H1 (cell line): ENCODE data around the gene HHAT. TPM values are rescaled to one million over a fixed set of nuclear protein-coding genes. Genes with fewer than 3 reads are reported as not detected.

ENCODE experiments used
- CTCF ChIA-PET: fragments of 300-600 bp; sonication (Branson Sonifier 250); formaldehyde crosslinking; loops from one replicate; lab custom pipeline; 2021; ENCODE audit not compliant: partially characterized antibody; lab: Charles Lee
- POLR2A ChIA-PET: fragments of 300-600 bp; sonication (Branson Sonifier 250); formaldehyde crosslinking; loops from one replicate; lab custom pipeline; 2021; ENCODE audit warnings: inconsistent platforms; ENCODE audit not compliant: partially characterized antibody; lab: Charles Lee
- DNase-seq, 2 experiments: peaks; one replicate each; pipeline versions ENCODE4 v3.0.0 to v3.0.0-alpha.2; 2010 to 2022; ENCODE audit warnings: low spot score in 2 of 2, low read depth in 1 of 2, mixed read lengths in 1 of 2
- FAIRE-seq: peaks from 2 replicates; lab custom pipeline; 2011; peaks lifted over from hg19 to GRCh38; lab: Jason Lieb, UNC
- H2AFZ ChIP-seq: 2 replicates; pipeline ENCODE4 v1.8.1; 2012; ENCODE audit warnings: low read length, inconsistent platforms
- H2AK5ac ChIP-seq: 2 replicates; pipeline ENCODE4 v1.6.1; 2013; ENCODE audit warnings: low read depth, low read length
- H2BK120ac ChIP-seq: replicated peaks from 2 replicates; pipeline ENCODE3; 2013; ENCODE audit warnings: low read depth, low read length, inconsistent platforms
- H2BK12ac ChIP-seq: 2 replicates; pipeline ENCODE4 v1.6.1; 2013; ENCODE audit warnings: low read depth, low read length
- H2BK15ac ChIP-seq: 2 replicates; pipeline ENCODE4 v1.6.1; 2013; ENCODE audit warnings: low read length
- H2BK20ac ChIP-seq: 2 replicates; pipeline ENCODE4 v1.6.1; 2013; ENCODE audit warnings: low read length
- H2BK5ac ChIP-seq: 2 replicates; pipeline ENCODE4 v1.6.1; 2013; ENCODE audit warnings: low read depth, low read length
- H3K14ac ChIP-seq: 2 replicates; pipeline ENCODE4 v1.6.1; 2013; ENCODE audit warnings: inconsistent platforms; ENCODE audit not compliant: insufficient read length
- H3K18ac ChIP-seq: 2 replicates; pipeline ENCODE4 v1.6.1; 2013; ENCODE audit warnings: low read length; ENCODE audit errors: extremely low read depth
- H3K23ac ChIP-seq: 2 replicates; pipeline ENCODE4 v1.6.1; 2013; ENCODE audit warnings: inconsistent platforms; ENCODE audit not compliant: insufficient read length
- H3K23me2 ChIP-seq: 2 replicates; pipeline ENCODE4 v1.6.1; 2013; ENCODE audit warnings: low read depth, low read length
- H3K27ac ChIP-seq: 2 replicates; pipeline ENCODE4 v1.6.1; 2011; ENCODE audit warnings: low read depth, low read length, inconsistent platforms
- H3K27me3 ChIP-seq, 4 experiments: replicated peaks in 1 of 4; 1 replicate in 1 of 4; 2 replicates in 3 of 4; pipeline versions ENCODE4 v1.6.1 to v1.8.1; 2011 to 2013; ENCODE audit warnings: low read length in 3 of 4, mild to moderate bottlenecking in 3 of 4, inconsistent platforms in 2 of 4, mixed read lengths in 2 of 4, moderate library complexity in 1 of 4; ENCODE audit not compliant: control insufficient read depth in 3 of 4, insufficient read depth in 3 of 4; ENCODE audit errors: extremely low read depth in 1 of 4
- H3K36me3 ChIP-seq, 4 experiments: 2 replicates each; pipeline versions ENCODE4 v1.6.1 to v1.8.1; 2011 to 2013; ENCODE audit warnings: mild to moderate bottlenecking in 4 of 4, low read length in 3 of 4, moderate library complexity in 2 of 4, control low read depth in 1 of 4, inconsistent platforms in 1 of 4; ENCODE audit not compliant: insufficient read depth in 4 of 4, control insufficient read depth in 2 of 4
- H3K4ac ChIP-seq: replicated peaks from 2 replicates; pipeline ENCODE3; 2013; ENCODE audit warnings: low read length, low read depth, mixed read lengths, inconsistent platforms; ENCODE audit not compliant: insufficient read length
- H3K4me1 ChIP-seq, 4 experiments: replicated peaks in 1 of 4; 1 replicate in 1 of 4; 2 replicates in 3 of 4; pipeline versions ENCODE4 v1.6.1 to v1.8.1; 2011 to 2013; ENCODE audit warnings: low read length in 3 of 4, inconsistent platforms in 2 of 4, mixed read lengths in 1 of 4; ENCODE audit not compliant: insufficient read depth in 4 of 4, control insufficient read depth in 3 of 4
- H3K4me2 ChIP-seq, 2 experiments: 2 replicates each; pipeline versions ENCODE4 v1.6.1 to v1.8.1; 2011 to 2013; ENCODE audit warnings: low read depth in 2 of 2, low read length in 2 of 2, control low read depth in 1 of 2, inconsistent platforms in 1 of 2, mild to moderate bottlenecking in 1 of 2; ENCODE audit not compliant: insufficient read depth in 1 of 2
- H3K4me3 ChIP-seq, 4 experiments: fragments of 200-600, 300-600 bp in 1 of 4; sonication (generic), shearing (Covaris generic), sonication (Bioruptor Twin) in 1 of 4; 2 replicates each; pipeline versions ENCODE4 v1.5.1 to v1.8.1; 2011 to 2016; ENCODE audit warnings: low read length in 4 of 4, low read depth in 3 of 4, control low read depth in 2 of 4, inconsistent platforms in 2 of 4, mild to moderate bottlenecking in 2 of 4, mixed read lengths in 1 of 4, moderate library complexity in 1 of 4; ENCODE audit not compliant: insufficient read depth in 2 of 4; ENCODE audit errors: extremely low read depth in 1 of 4
- H3K56ac ChIP-seq: replicated peaks from 2 replicates; pipeline ENCODE3; 2013; ENCODE audit warnings: low read depth, mild to moderate bottlenecking, mixed read lengths, low read length, inconsistent platforms; ENCODE audit not compliant: insufficient read length
- H3K79me1 ChIP-seq: 2 replicates; pipeline ENCODE4 v1.6.1; 2013; ENCODE audit warnings: low read depth, low read length, control low read depth
- H3K79me2 ChIP-seq, 2 experiments: 2 replicates each; pipeline versions ENCODE4 v1.6.1 to v1.8.1; 2012 to 2013; ENCODE audit warnings: low read length in 2 of 2, mild to moderate bottlenecking in 2 of 2, inconsistent platforms in 1 of 2; ENCODE audit not compliant: insufficient read depth in 2 of 2, control insufficient read depth in 1 of 2
- H3K9ac ChIP-seq, 4 experiments: replicated peaks in 1 of 4; 1 replicate in 1 of 4; 2 replicates in 3 of 4; pipeline versions ENCODE4 v1.6.1 to v1.8.1; 2011 to 2013; ENCODE audit warnings: low read depth in 3 of 4, low read length in 3 of 4, control low read depth in 2 of 4, mild to moderate bottlenecking in 2 of 4, moderate library complexity in 2 of 4, inconsistent platforms in 1 of 4; ENCODE audit errors: extremely low read depth in 1 of 4
- H3K9me3 ChIP-seq, 2 experiments: 2 replicates each; pipeline versions ENCODE4 v1.6.1 to v1.8.1; 2012 to 2013; ENCODE audit warnings: mild to moderate bottlenecking in 2 of 2, moderate library complexity in 2 of 2, control low read depth in 1 of 2, inconsistent platforms in 1 of 2, low read depth in 1 of 2, low read length in 1 of 2, mixed read lengths in 1 of 2; ENCODE audit not compliant: insufficient read depth in 2 of 2
- H4K20me1 ChIP-seq, 2 experiments: replicated peaks in 1 of 2; 2 replicates each; pipeline versions ENCODE3 to v1.8.1; 2011 to 2013; ENCODE audit warnings: inconsistent platforms in 2 of 2, low read length in 2 of 2, mild to moderate bottlenecking in 1 of 2; ENCODE audit not compliant: insufficient read depth in 2 of 2, control insufficient read depth in 1 of 2
- H4K5ac ChIP-seq: 2 replicates; pipeline ENCODE4 v1.6.1; 2013; ENCODE audit warnings: low read length, low read depth, mixed read lengths, inconsistent platforms; ENCODE audit not compliant: insufficient read length
- H4K8ac ChIP-seq: 2 replicates; pipeline ENCODE4 v1.8.0; 2013; ENCODE audit warnings: mild to moderate bottlenecking, moderate library complexity, low read length, inconsistent platforms; ENCODE audit not compliant: insufficient read depth; ENCODE audit errors: extremely low read depth
- H4K91ac ChIP-seq: replicated peaks from 2 replicates; pipeline ENCODE3; 2013; ENCODE audit warnings: low read length, mixed read lengths, inconsistent platforms; ENCODE audit not compliant: insufficient read length
- BCL11A ChIP-seq, 2 experiments: IDR thresholded peaks; one replicate each; pipeline ENCODE4 v1.6.1; 2011; ENCODE audit warnings: low read depth in 2 of 2, low read length in 2 of 2, mild to moderate bottlenecking in 2 of 2
- BRCA1 ChIP-seq: IDR thresholded peaks from 2 replicates; pipeline ENCODE4 v1.6.1; 2012; ENCODE audit warnings: low read depth, low read length, improper control_type of control experiment
- CBX5 ChIP-seq: fragments of 300-800, 300-1000 bp; sonication (generic); IDR thresholded peaks from 2 replicates; pipeline ENCODE4 v1.7.1; 2016; ENCODE audit warnings: antibody characterized with exemption, low read length, low read depth
- CHD1 ChIP-seq: IDR thresholded peaks from 2 replicates; pipeline ENCODE4 v1.6.1; 2012; ENCODE audit warnings: low read depth, low read length, improper control_type of control experiment
- E2F6 ChIP-seq: IDR thresholded peaks from 2 replicates; pipeline ENCODE4 v1.6.1; 2012; ENCODE audit warnings: inconsistent platforms
- EGR1 ChIP-seq: IDR thresholded peaks from 2 replicates; pipeline ENCODE4 v1.6.1; 2011; ENCODE audit warnings: low read depth, low read length, borderline replicate concordance
- KDM5A ChIP-seq: fragments of 200-600 bp; IDR thresholded peaks from 2 replicates; pipeline ENCODE4 v1.7.1; 2012; ENCODE audit warnings: mild to moderate bottlenecking, low read length, inconsistent platforms, mixed read lengths
- POLR2AphosphoS5 ChIP-seq: IDR thresholded peaks from 2 replicates; pipeline ENCODE4 v1.6.1; 2011; ENCODE audit warnings: low read depth, low read length
- SIN3A ChIP-seq, 2 experiments: IDR thresholded peaks in 1 of 2; conservative IDR thresholded peaks in 1 of 2; 2 replicates each; pipeline ENCODE4 v1.6.1; 2011 to 2012; ENCODE audit warnings: low read length in 2 of 2, improper control_type of control experiment in 1 of 2, low read depth in 1 of 2, mild to moderate bottlenecking in 1 of 2
- SIX5 ChIP-seq: IDR thresholded peaks from 2 replicates; pipeline ENCODE4 v1.6.1; 2011; ENCODE audit warnings: mild to moderate bottlenecking, low read depth, low read length
- YY1 ChIP-seq: IDR thresholded peaks from 2 replicates; pipeline ENCODE4 v1.6.1; 2011; ENCODE audit warnings: low read depth, mild to moderate bottlenecking, low read length
- WGBS, 2 experiments: shearing (Covaris generic) in 1 of 2; methylation state at CpG; one replicate each; pipeline versions ENCODE4 v1.1.6 to v1.1.7; 2013 to 2015; ENCODE audit warnings: low lambda C conversion rate in 2 of 2, mixed read lengths in 2 of 2, inconsistent platforms in 1 of 2, low coverage in 1 of 2, missing lambda C conversion rate in 1 of 2; ENCODE audit not compliant: insufficient replicate concordance in 2 of 2, insufficient coverage in 1 of 2, insufficient read length in 1 of 2; ENCODE audit errors: extremely low coverage in 1 of 2, missing lambda C conversion rate in 1 of 2; 5-methylcytosine and 5-hydroxymethylcytosine counted together
- polyA plus RNA-seq, 7 experiments: library from polyadenylated mRNA; depleted of rRNA in 3 of 7; stranded (reverse) in 5 of 7; unstranded in 2 of 7; fragments of >200 nt in 5 of 7; fragments of 200-250 nt in 2 of 7; gene quantifications; 1 replicate in 5 of 7; 2 replicates in 1 of 7; 4 replicates in 1 of 7; pipeline versions ENCODE4 v1.2.1 to v1.2.3, GENCODE V29; 2011 to 2013; ENCODE audit warnings: missing spikeins in 2 of 7, mixed read lengths in 2 of 7
- total RNA-seq: library from RNA; stranded (reverse); fragmentation: NEBNext Ultra II Directional; extraction: Animal tissue kit (Norgen Biotek cat#: 25700); gene quantifications from 2 replicates; pipeline ENCODE4 v1.2.1, GENCODE V29; 2021

Gene HHAT
- total and polyA plus RNA-seq, 2 of the 8 experiments (the other 6 are each of a cell fraction or from before 2014, with no cell fraction given) = 0.15 to 0.51 TPM

- Histone ChIP-seq H3K9ac (no peak overlapping the region), H3K23ac (no peak overlapping the region), H2BK15ac (no peak overlapping the region), H2AFZ (no peak overlapping the region), H3K27ac (no peak overlapping the region), H3K23me2 (no peaks in the 10 kb centered on the region), H3K56ac (no peak overlapping the region), H3K27me3 (no peaks in the 10 kb centered on the region), H4K8ac (no peak overlapping the region), H4K5ac (no peak overlapping the region), H3K4me2 (no peak overlapping the region), H2BK12ac (no peak overlapping the region), H3K79me2 (no peaks in the 10 kb centered on the region), H3K4ac (no peak overlapping the region), H3K9me3 (no peaks in the 10 kb centered on the region), H2BK5ac (no peak overlapping the region), H3K79me1 (no peaks in the 10 kb centered on the region), H4K91ac (no peak overlapping the region), H3K4me1 (no peaks in the 10 kb centered on the region), H2BK20ac (no peak overlapping the region), H2BK120ac (no peak overlapping the region), H3K4me3 (no peak overlapping the region), H2AK5ac (no peak overlapping the region), H3K18ac (no peak overlapping the region), H3K36me3 (no peaks in the 10 kb centered on the region), H4K20me1 (no peaks in the 10 kb centered on the region), H3K14ac (no peak overlapping the region)
- ChIA-PET CTCF (no interaction called here), POLR2A (no interaction called here)
- FAIRE-seq = no peak
- WGBS, 2 experiments = 84% methylated on average over 5 of the region's 5 CpGs; no CpG with 5 or more reads in 1 of the 2 experiments
- TF ChIP-seq CHD1 (no peak), EGR1 (no peak), CBX5 (no peak), E2F6 (no peak), BCL11A (IDR thresholded peaks at IDR 0.05; ENCODE audit: low read depth in 2 of 2, low read length in 2 of 2) (no peak), POLR2AphosphoS5 (no peak), YY1 (no peak), SIX5 (no peak), BRCA1 (no peak), SIN3A (conservative IDR thresholded peaks at IDR 0.05 in 1 of 2, IDR thresholded peaks at IDR 0.05 in 1 of 2; ENCODE audit: low read depth in 1 of 2, low read length in 2 of 2) (no peak), KDM5A (no peak)
- no peak for DNase-seq
Observed at GRCh38 chr1:210641582-210641981, 312.9 kb downstream of the HHAT start.
